GM12865 (cell line): ENCODE measurements around the gene SYNM.
"Not testable (repeated sequence)": the region's sequence is repeated elsewhere in the genome, so short reads cannot be mapped to it uniquely, and the experiment has no call there.

Source experiments
- DNase-seq: peaks from one replicate; pipeline ENCODE4 v3.0.0; 2010; ENCODE audit warnings: low read depth
- H3K4me3 ChIP-seq: 2 replicates; pipeline ENCODE4 v1.5.1; 2011; ENCODE audit warnings: mild to moderate bottlenecking, low read depth, low read length, control low read depth
- TF ChIP-seq, protein P1 (sequence below): IDR thresholded peaks from 2 replicates; pipeline ENCODE4 v1.5.1; 2011; ENCODE audit warnings: low read length, control low read depth, low read depth, inconsistent platforms; ENCODE audit not compliant: insufficient read depth; ENCODE audit errors: missing control alignments

SYNM gene

GRCh38 chr15:99109555-99110021 is 4.7 kb downstream of the SYNM start:
- TF ChIP-seq, protein P1, sequence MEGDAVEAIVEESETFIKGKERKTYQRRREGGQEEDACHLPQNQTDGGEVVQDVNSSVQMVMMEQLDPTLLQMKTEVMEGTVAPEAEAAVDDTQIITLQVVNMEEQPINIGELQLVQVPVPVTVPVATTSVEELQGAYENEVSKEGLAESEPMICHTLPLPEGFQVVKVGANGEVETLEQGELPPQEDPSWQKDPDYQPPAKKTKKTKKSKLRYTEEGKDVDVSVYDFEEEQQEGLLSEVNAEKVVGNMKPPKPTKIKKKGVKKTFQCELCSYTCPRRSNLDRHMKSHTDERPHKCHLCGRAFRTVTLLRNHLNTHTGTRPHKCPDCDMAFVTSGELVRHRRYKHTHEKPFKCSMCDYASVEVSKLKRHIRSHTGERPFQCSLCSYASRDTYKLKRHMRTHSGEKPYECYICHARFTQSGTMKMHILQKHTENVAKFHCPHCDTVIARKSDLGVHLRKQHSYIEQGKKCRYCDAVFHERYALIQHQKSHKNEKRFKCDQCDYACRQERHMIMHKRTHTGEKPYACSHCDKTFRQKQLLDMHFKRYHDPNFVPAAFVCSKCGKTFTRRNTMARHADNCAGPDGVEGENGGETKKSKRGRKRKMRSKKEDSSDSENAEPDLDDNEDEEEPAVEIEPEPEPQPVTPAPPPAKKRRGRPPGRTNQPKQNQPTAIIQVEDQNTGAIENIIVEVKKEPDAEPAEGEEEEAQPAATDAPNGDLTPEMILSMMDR = no peak
- H3K4me3 ChIP-seq = no peak overlapping the region
- DNase-seq = peak; percentile 70

DNA sequence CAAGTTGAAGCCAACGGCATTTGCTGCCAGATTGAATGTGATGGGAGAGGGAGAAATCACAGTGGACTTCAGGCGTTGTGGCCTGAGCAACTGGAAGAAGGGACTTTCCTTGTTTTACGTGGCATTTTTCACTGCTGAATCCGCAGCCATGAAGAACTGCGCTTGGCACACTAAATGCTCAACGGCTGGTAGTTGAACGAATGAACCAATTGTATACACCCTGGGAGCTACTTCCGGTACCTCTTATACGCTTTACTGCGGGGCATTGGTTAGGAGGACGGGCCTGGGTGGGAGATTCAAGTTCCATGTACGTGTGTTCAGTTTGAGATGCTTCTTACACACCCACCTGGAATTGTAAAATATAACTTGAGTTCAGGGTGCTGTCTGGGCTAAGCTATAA is 5.2 kb downstream of the SYNM start:
- no peak overlapping the region for H3K4me3 ChIP-seq
- no peak for DNase-seq
- TF ChIP-seq, protein P1 = no peak

DNA sequence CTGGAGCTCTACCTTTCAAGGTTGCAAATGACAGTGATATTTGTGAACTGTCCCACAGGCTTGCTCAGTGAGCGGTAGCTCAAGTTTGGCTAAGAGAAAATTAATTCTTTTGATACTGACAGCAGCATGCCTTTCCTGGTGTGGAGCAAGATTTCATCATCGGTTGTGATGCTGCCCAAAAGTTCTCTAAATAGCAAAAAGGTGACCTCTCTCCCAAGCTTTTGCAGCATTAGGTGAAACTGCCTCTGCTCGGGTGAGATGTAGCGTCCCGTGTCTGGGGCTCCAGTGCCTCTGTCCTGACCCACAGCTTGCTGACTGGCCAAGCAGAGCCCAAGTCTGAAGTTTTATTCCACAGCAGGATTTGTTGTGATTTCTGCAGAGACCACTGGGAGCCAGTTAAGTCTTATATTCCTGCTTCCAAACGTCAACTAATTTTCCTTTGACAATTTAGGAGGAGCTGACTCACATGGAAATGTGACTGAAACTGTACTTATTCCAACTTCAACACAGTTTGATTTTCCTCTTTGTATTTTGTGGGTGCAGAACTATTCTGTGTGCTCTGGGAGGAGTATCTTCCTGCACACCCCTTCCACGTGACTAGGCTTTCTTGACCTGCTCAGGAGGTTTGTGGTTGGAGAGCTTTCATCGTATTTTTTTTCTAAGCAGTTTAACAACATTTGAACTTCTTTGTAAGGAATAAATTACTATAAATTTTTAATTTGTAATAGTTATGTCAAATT is 5.9 kb downstream of the SYNM start:
- no peak for DNase-seq
- TF ChIP-seq, protein P1 = no peak
- no peak overlapping the region for H3K4me3 ChIP-seq

- H3K4me3 ChIP-seq, DNase-seq: not testable (repeated sequence)
Observed at GRCh38 chr15:99111641-99112040, 6.8 kb downstream of the SYNM start.

DNA sequence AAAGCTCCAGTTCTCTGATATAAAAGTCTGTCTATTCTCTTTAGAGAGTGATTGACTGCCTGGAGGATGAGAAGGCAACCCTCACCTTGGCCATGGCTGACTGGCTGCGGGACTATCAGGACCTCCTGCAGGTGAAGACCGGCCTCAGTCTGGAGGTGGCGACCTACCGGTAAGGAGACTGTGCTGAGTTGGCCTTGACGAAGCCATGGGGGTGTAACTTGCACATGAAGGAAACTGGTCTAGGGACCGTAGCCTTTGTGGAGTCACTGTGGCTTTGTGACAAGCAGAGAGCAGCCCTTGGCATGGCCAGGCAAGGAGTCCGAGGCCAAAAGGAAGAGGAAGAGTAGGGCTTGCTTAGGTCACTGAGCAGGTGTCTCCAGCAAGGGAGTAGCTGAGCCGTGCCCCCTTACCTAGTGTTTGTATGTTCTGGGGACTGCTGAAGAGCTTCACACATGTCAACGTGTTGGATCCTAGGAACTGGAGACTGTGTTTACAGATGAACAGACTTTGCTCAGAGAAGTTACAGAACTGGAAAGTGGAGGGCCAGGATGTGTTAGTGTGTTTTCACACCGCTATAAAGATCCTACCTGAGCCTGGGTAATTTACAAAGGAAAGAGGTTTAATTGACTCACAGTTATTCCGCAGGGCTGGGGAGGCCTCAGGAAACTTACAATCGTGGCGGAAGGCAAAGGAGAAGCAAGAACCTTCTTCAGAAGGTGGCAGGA is 8.8 kb downstream of the SYNM start:
- TF ChIP-seq, protein P1 = no peak
- H3K4me3 ChIP-seq = no peak overlapping the region
- DNase-seq = no peak

DNA sequence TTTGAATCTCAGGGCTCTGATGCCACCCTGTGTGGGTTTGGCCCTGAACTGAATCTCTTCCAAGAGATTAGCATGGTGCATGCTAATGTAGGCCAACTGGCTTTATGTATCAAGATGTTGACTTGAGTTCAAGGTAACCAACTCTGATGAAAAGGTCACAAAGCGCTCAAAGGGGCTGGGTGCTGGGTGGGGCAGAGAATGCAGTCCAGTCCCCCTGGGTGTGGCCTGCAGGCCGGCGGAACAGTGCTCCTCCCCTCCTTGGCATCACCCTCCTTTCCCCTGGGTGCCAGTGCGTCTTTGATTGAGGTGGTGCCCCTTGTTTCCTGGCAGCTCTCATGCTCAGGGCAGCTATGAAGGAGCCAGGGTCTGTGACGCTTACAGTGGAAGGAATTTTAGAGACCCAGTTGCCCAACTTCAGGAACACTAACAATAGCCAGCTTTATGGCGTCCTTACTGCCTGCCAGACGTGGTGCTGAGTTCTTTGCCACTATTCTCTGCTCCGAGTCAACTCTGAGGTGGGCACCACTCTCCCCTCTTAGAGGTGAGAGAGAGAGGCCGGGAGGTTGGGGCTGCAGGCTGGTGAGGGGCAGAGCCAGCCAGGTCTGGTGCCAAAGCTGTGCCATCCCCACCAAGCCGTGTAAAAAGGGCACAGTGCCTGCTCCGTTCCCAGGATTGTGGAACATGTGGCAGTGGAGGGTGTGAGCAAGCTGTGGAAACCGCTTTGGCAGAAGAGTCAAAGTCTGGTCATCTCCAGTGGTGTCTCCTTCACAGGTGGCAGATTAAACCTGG is 9.8 kb downstream of the SYNM start:
- TF ChIP-seq, protein P1 = no peak
- no peak overlapping the region for H3K4me3 ChIP-seq
- DNase-seq = no peak
